Transverse colon (tissue), 4 donors: ENCODE results near the gene SAP30BP.
A peak's percentile ranks its signal among the peaks of the same experiment; 100 is the strongest.

Source experiments
- POLR2A ChIP-seq: fragments of 450-650 bp; IDR thresholded peaks from one replicate; pipeline ENCODE4 v1.6.1; 2016; ENCODE audit warnings: antibody characterized with exemption, mild to moderate bottlenecking, moderate library complexity
- POLR2AphosphoS5 ChIP-seq, 3 donors: sonication (generic); formaldehyde crosslinking; IDR thresholded peaks; one replicate each; pipeline ENCODE4 v1.6.1; 2016; ENCODE audit warnings: antibody characterized with exemption in 3 of 3
- TF ChIP-seq, protein P1 (sequence below), 5 experiments: fragments of 200-600 bp in 3 of 5; fragments of 450-650 bp in 2 of 5; sonication (generic) in 3 of 5; IDR thresholded peaks; 1 replicate in 2 of 5; 2 replicates in 3 of 5; pipeline ENCODE4 v1.5.1; 2016 to 2017; ENCODE audit warnings: antibody characterized with exemption in 5 of 5, inconsistent platforms in 3 of 5, mild to moderate bottlenecking in 2 of 5, moderate library complexity in 1 of 5

DNA sequence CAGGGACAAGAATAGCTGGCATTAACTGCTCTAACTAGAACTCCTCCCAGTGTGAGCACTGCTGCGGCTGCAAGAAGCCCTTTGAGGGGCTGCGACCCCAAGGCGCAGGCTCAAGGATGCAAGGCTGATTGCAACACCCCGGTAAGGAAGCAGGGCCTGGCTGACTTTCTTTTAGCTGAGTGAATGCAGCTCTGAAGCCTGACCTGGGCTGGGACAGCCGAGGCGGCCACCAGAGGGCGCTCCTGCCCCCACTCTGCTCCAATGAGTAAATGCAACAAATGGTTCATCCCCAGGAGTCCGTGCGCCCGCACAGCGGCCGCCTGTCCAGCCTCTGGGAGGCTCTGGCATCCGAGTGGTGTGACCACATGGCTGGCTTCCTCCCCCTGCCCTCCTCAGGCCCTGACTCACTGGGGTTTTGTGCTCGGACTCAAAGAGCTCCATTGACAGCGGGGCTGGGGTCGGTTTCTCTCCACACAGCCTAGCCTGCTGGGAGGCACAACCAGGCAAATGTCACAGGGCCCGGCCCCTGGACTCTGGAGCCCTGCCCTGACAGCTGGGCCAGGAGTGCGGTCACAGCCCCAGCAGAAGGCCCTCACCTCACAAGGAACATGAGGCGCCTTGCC, 34.2 kb upstream of the SAP30BP start, which contains the start of gene SMIM5:
- TF ChIP-seq, protein P1, sequence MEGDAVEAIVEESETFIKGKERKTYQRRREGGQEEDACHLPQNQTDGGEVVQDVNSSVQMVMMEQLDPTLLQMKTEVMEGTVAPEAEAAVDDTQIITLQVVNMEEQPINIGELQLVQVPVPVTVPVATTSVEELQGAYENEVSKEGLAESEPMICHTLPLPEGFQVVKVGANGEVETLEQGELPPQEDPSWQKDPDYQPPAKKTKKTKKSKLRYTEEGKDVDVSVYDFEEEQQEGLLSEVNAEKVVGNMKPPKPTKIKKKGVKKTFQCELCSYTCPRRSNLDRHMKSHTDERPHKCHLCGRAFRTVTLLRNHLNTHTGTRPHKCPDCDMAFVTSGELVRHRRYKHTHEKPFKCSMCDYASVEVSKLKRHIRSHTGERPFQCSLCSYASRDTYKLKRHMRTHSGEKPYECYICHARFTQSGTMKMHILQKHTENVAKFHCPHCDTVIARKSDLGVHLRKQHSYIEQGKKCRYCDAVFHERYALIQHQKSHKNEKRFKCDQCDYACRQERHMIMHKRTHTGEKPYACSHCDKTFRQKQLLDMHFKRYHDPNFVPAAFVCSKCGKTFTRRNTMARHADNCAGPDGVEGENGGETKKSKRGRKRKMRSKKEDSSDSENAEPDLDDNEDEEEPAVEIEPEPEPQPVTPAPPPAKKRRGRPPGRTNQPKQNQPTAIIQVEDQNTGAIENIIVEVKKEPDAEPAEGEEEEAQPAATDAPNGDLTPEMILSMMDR (IDR thresholded peaks at IDR 0.05), result peak; percentile 94 to 97 (median 96)
- peak in 2 of 3 donors; percentile 9 to 23 for TF ChIP-seq POLR2AphosphoS5 (IDR thresholded peaks at IDR 0.05)
- peak; percentile 21 for TF ChIP-seq POLR2A
